NB4 (cell line): ENCODE data around the gene ABCB1.
A peak's percentile ranks its signal among the peaks of the same experiment; 100 is the strongest.

Experiments
- DNase-seq: peaks from one replicate; pipeline ENCODE4 v3.0.0; 2010; ENCODE audit warnings: low read depth
- H3K4me3 ChIP-seq: one replicate; pipeline ENCODE4 v1.5.1; 2011; ENCODE audit warnings: mild to moderate bottlenecking, low read depth, low read length, moderate library complexity
- CTCF ChIP-seq: IDR thresholded peaks from one replicate; pipeline ENCODE4 v1.5.1; 2012; ENCODE audit warnings: low read depth, low read length
- MAX ChIP-seq: IDR thresholded peaks from 2 replicates; pipeline ENCODE4 v1.6.1; 2011; ENCODE audit warnings: low read depth, low read length
- MYC ChIP-seq: IDR thresholded peaks from 2 replicates; pipeline ENCODE4 v1.6.1; 2011; ENCODE audit warnings: low read depth, low read length
- POLR2A ChIP-seq: IDR thresholded peaks from 2 replicates; pipeline ENCODE4 v1.6.1; 2011; ENCODE audit warnings: mild to moderate bottlenecking; ENCODE audit not compliant: insufficient read length; ENCODE audit errors: extremely low read depth

The ABCB1 gene

GRCh38 chr7:87604264-87604663, 3.6 kb upstream of the ABCB1 start:
- no peak for TF ChIP-seq MYC
- TF ChIP-seq POLR2A, result no peak
- TF ChIP-seq MAX, result no peak
- no peak for TF ChIP-seq CTCF
- no peak for DNase-seq
- H3K4me3 ChIP-seq, result no peak overlapping the region

- H3K4me3 ChIP-seq, result no peak overlapping the region
- DNase-seq, result peak; percentile 87
- TF ChIP-seq CTCF (no peak), POLR2A (no peak), MYC (peak; percentile 70; the same call in 1 of the 2 replicates), MAX (peak; percentile 84)
Measured at GRCh38 chr7:87599336-87599735, 1.3 kb downstream of the ABCB1 start.

- DNase-seq, result no peak
- TF ChIP-seq MAX, result no peak
- no peak for TF ChIP-seq MYC
- TF ChIP-seq POLR2A, result no peak
- H3K4me3 ChIP-seq, result no peak overlapping the region
Measured at GRCh38 chr7:87598234-87599009, 2.3 kb downstream of the ABCB1 start.

GRCh38 chr7:87596696-87597095, 4.0 kb downstream of the ABCB1 start:
- TF ChIP-seq MAX (no peak), MYC (no peak), CTCF (no peak), POLR2A (no peak)

GRCh38 chr7:87596136-87596535, 4.5 kb downstream of the ABCB1 start:
- TF ChIP-seq POLR2A (no peak), MYC (no peak), MAX (no peak), CTCF (no peak)
- no peak overlapping the region for H3K4me3 ChIP-seq
- no peak for DNase-seq

More at GRCh38 chr7:87596696-87597095, 4.0 kb downstream of the ABCB1 start:
- no peak for DNase-seq
- no peak overlapping the region for H3K4me3 ChIP-seq

GRCh38 chr7:87592300-87592699, 8.4 kb downstream of the ABCB1 start:
- TF ChIP-seq MYC, result no peak
- TF ChIP-seq CTCF, result no peak
- no peak for TF ChIP-seq MAX
- no peak for TF ChIP-seq POLR2A
- no peak overlapping the region for H3K4me3 ChIP-seq
- DNase-seq, result no peak
